ENCODE results near the gene C15orf61.

- TF ChIP-seq CTCF (IDR thresholded peaks at IDR 0.05), result no peak
- no peak for TF ChIP-seq POLR2A (IDR thresholded peaks at IDR 0.05)
Observed at GRCh38 chr15:67554580-67554979, 33.6 kb downstream of the C15orf61 start.
